NOMO-1 treated with dmso at 0.1 percent for 144 hours (cell line): ENCODE results near the gene DTYMK.
"Not testable (repeated sequence)": the region's sequence is repeated elsewhere in the genome, so short reads cannot be mapped to it uniquely, and the experiment has no call there.

Source experiments
- DNase-seq: peaks from one replicate; lab custom pipeline; 2025; ENCODE audit not compliant: unreplicated experiment; lab: John Stamatoyannopoulos, UW

DTYMK gene, protein sequence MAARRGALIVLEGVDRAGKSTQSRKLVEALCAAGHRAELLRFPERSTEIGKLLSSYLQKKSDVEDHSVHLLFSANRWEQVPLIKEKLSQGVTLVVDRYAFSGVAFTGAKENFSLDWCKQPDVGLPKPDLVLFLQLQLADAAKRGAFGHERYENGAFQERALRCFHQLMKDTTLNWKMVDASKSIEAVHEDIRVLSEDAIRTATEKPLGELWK

DNA sequence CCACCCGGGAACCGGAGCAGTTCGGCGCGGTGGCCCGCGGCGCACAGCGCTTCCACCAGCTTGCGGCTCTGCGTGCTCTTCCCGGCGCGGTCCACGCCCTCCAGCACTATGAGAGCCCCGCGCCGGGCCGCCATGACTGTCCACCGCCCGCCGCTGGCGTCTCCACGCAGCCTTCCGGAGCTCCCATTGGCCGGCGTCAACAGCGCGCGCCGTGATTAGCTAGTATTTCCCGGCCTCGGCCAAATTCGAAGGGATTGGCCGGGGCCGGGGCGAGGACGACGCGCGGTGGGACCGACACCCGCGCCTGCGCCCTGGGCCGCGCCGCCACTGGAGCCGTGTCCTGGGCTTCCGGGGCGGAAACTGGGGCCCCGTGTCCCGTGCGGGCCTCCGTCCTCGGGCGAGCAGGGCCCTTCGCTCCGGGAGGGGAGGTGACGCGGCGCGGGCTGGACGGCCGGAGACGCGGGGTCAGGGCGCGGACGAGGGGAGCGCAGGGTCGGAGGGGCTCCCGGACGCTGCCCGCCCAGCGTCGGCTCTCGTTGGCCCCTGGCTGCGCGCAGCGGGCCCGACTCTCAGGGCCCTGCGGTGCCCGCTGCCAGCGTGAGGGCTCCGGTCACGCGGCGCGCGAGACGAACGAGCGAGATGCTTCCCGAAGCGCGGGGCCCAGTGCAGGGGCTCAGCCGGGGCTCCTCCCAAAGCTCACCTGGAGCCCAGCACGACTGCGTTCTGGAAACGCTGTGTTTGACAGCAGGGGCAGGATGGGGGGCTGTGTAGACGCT, at the start of gene DTYMK:
Gene DTYMK, minus strand, starts transcription at position 166 of the 776 bp plus-strand sequence. Its CDS starts 32 bp downstream, at position 134.
- DNase-seq: peak; percentile 90

DNA sequence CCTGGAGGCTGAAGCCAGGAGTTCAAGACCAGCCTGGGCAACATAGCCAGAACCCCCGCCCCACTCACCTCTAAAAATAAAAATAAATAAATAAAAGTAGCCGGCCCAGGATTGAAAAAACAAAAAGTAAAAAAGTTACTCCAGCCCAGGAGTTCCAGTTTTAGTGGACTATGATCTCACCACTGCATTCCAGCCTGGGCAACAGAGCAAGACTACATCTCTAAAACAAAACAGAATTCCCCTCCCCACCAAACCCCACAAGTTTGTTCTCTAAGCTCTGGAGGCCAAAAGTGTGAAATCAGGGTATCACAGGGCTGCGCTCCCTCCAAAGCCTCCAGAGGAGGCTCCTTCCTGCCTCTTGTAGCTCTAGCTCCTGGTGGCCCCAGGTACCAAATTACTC, 49.5 kb upstream of the DTYMK start:
- no peak for DNase-seq

DNA sequence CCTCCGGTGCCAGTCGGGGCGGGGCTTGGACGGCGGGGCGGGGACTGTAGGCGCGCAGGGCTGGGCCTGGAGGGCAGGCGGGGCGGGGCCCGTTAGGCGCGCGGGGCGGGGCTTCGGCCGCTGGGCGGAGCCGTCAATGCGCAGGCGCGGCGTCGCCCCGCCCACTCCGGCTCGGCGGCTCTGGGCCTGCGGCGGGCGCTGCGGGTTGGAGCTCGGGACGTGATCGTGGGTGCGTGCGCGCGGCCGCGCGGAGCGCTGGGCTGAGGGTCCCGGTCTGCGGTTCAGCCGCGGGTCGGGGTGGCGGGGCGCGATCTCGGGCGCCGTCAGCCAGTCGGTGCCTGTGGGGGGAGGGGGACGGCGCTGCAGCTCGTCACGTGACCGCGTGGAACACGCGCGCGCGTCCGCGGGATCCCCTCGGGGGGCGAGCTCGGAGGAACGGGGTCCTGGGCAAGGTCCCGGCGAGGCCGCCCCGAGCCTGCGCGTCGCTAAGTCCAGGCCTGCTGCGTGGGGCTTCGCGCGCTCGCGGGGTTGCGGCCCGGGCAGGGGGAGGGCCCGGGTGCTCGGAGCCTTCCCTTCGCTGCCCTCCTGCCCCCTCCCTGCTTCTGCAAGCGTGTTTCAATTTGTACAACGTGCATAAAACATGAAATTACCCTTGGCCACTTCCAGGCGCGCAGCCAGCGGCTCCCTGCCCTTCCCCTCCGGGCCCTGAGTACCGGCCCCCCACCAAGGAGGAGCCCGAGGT, 48.0 kb upstream of the DTYMK start, which contains the start of gene D2HGDH:
Gene D2HGDH, plus strand, starts transcription at position 164 of the 742 bp plus-strand sequence. CDS start 595 bp downstream, outside the sequence.
- DNase-seq: peak; percentile 70

DNA sequence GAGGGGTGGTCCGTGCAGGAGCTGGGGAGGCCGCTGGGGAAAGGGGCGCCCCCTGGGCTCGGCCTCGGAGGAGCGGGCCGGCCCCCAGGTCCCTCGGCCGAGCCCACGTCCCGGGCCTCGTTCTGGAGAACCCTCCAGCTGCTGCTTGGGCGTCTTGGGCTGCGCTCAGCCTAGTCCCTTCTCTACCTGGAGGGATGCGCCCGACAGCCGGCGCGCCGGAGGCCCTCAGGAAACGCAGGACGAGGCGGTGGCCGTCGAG, 47.5 kb upstream of the DTYMK start:
- DNase-seq: no peak

DNA sequence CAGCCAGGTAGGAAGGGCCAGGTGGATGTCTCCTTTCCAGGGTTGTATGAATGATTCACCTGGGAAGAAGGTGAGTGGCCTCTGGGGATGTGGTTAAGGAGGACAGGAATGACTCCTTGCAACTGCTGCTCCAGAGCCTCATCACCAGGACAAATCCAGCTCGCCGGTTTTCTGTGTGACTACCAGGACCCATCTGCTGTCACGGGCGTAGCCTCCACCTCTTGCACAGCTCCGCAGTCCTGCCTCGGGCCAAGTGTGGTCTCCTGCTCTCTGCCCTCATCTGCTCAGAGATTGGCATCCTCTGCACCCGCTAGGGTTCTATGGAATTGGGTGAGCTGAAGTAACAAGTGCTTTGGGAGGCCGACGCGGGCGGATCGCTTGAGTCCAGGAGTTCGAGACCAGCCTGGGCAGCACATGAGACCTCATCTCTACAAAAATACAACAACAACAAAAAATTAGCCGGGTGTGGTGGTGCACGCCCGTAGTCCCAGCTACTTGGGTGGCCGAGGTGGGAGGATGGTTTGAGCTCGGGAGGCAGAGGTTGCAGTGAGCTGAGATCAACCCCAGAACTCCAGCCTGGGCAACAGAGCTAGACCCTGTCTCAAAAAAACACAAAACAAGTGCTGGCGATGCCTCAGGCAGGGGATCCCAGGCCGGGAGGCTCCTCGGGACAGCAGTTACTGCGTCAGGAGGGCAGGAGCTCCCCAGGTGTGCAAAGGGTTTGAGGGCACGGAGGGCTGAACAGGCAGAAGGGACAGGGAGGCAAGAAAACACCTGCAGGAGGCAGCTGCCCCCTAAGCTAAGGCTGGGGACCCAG, 47.0 kb upstream of the DTYMK start:
- no peak for DNase-seq

DNA sequence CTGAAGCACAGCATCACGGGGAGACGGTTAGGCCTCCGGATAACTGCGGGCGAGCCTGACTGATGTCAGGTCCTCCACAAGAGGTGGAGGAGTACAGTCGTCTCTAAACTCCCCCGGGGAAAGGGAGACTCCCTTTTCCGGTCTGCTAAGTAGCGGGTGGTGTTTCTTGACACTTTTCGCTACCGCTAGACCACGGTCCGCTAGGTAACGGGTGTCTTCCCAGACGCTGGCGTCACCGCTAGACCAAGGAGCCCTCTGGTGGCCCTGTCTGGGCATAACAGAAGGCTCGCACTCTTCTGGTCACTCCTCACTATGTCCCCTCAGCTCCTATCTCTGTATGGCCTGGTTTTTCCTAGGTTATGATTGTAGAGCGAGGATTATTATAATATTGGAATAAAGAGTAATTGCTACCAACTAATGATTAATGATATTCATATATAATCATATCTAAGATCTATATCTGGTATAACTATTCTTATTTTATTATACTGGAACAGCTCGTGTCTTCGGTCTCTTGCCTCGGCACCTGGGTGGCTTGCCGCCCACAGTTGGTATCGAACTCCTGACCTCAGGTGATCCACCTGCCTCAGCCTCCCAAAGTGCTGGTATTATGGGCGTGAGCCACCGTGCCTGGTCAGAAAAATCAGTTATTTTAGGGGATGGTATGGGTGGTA, 46.0 kb upstream of the DTYMK start:
- not testable (repeated sequence) for DNase-seq

DNA sequence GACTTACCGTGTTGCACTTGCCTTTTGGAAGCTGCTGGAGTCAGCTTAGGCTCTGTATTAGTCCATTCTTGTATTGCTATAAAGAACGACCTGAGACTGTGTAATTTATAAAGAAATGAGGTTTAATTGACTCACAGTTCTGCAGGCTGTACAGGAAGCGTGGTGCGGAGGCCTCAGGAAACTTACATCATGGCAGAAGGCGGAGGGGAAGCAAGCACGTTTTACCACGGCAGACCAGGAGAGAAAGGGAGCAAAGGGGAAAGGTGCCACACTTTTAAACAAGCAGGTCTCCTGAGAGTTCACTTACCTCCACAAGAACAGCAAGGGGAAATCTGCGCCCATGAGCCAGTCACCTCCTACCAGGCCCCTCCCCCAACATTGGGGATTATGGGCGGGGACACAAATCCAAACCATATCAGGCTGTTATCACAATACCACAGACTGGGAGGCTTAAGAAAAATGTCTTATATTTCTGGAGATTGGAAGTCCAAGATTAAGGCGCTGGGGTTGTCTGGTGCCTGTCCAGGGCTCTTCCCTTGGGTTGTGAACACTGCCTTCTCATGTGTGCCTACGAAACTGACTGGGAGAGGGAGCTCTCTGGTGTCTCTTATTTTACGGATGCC, 44.2 kb upstream of the DTYMK start:
- DNase-seq: no peak

DNA sequence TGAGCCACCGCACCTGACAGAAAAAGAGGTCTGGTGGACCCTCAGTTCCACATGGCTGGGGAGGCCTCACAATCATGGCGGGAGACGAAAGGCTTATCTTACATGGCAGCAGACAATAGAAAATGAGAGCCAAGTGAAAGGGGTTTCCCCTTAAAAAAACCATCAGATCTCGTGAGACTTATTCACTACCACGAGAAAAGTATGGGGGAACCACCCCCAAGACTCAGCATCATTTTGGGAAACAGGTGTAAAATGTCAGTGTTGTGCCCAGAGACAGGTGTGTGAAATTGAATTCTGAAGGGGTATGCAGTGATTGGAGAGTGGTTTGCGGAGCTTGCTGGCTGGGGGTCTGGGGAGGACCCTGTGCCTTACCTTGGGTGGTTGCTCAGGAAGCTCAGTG, 43.3 kb upstream of the DTYMK start:
- no peak for DNase-seq

DNA sequence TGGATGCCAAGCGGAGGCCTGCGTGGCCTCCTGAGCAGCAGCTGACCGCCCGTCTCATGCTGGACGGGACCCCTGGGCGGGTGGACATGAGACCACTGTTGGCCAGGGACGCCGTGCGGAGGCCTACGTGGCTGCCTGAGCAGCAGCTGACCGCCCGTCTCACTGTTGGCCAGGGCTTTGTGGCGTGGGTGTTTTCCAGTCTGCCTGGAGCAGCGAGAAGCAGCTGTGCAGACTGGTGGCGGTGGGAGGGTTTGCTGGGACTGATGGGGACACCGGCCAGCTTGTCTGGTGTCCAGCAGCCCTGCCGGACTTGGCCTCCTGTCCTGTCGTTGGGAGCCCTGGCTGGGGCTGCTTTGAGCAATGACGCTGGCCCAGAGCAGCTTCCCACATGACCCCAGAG, 42.0 kb upstream of the DTYMK start:
- no peak for DNase-seq

DNA sequence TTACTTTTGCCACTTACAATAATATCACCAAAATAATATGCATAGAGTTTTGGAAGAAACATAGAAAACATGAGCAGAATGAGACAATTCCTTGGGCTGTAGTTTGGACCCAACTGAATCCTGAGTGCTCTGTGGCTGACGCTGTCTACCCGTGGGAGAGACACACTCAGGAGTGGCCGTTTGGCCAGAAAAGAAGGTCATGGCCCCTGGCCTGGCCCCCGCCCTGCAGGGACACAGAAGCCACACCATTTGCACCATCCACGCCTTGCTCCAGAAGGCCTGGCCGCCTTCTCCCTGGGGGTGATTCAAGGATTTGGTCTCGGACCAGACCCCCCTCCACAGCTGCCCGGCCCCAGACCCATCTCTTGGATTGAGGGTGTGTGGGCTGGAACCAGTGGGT, 41.4 kb upstream of the DTYMK start:
- DNase-seq: no peak

DNA sequence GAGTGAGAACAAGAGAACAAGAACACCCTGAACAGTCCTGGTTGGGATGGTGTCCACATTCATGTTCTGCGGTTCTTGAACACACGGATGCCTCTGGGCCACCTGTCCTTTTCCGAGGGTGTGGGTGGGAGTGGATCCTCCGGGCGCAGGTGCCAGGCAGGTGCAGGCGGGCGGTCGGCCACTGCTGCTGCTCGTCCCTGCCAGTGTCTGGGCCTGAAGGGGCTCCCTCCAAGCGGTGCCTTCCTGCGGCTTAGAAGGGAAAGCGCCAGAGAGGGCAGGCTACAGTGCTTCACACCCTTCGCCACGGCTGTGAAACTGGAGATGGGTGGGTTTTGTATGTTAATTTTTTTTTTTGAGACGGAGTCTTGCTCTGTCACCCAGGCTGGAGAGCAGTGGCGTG, 39.8 kb upstream of the DTYMK start:
- no peak for DNase-seq

DNA sequence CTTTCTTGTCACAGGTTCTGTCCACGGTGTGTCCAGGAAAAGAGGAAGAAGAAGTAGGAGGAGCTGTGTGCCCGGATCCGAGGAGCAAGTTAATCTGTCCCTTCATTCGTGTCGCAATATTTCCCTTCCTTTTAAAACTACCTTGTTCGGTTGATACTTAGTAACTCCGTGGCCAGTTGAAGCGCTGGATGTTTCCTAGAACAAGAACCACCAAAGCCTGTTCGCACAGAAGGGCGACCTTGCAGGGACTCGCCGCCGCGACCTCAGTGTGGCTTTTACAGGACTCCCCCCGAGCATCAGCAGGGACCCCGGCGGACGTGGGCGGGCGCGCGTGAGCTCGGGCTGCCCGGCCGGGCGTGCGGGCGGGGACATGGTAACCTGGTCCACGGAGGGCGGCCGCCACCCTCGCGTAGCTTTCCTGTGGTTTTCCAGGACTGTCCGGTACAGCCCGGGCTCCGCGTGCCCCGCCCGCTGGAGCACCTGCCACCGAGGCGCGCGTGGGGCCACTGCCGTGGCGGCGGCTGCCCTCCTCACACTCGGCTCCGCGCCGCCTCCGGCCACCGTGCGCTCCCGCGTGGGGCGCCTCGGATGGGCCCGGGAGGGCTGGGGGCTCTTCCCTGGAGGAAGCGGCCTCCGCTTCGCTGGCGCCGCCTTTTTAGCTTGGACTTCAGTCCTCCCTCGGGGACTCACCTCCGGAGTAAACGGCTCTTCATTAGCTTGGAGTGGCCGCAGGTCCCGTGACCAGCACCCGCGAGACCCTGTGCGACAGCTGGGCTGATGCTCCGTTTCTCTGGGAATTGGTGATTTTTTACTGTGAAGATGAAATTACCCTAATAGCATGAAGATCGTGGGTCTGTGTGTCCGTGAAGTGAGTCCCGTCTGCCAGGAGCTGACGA, 38.6 kb upstream of the DTYMK start:
- peak; percentile 7 for DNase-seq

DNA sequence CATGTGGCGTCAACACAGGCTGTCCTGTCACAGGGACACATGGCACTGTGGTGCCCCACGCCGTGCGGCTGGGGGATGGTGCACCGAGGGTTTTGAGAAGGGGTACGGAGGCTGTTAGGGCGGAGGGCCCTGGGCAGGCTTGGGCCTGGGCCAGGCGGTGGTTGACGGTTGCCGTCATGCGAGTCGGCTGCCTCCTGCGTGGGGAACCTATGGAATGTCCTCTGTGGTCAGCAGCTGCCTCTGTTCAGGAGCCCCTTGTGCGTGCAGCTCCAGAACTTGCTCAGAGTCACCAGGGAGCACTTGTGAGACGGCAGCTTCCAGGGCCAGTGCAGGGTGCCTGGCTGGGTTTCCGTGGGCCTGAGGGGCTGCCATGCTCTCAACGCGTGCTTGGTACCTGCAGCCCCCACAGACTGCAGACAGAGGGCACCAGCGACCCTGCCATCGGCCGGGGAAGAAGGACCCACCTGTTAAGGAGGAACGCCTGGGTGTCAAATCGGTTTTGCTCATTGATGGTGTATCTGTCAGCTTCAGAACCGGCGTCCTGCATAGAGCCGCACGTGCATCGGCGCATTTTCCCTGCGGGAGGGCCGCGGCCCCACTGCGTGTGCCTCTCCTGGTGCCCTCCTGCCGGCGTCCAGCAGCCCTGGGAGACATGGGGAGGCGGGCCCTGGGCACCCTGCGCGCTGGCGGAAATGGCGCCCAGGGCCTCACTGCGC, 37.8 kb upstream of the DTYMK start:
- no peak for DNase-seq

DNA sequence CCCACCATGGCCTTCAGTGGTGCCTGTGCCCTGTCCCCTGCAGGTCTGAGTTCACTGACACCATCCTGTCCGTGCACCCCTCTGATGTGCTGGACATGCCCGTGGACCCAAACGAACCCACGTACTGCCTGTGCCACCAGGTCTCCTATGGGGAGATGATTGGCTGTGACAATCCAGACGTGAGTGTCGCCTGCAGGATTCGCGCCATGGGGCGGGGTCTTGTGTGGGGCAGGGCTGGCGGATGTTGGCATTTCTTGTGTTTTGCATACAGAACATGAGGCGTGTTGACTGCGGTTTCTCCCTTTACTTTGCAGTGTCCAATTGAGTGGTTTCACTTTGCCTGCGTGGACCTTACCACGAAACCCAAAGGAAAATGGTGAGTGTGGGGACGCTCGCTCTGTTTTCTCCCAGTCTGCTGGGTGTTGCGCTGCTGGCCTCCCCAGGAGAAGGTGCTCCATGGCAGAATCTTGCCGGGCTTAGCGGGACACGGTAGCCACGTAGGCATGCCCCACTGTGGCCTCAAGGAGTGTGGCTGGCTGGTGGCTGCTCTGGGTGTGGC, 36.4 kb upstream of the DTYMK start:
- DNase-seq: no peak

DNA sequence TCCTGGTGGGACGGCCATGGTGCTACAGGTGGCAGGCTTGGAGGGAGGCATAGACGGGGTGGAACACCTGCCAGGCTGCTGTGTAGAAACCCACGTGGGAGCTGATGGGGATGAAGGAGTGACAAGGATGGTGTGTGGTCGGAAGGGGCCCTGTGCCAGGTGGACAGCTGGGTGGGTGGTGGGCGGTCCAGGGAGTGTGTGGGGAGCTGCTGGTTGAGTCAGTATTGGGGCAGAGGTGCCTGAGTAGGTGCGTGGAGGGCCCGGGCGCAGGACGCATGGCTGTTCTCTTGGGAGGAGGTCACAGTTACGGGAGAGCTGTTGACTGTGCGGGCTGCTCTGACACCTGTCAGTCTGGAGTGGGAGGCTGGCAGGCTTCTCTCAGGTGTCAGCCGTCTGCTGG, 35.2 kb upstream of the DTYMK start:
- no peak for DNase-seq

DNA sequence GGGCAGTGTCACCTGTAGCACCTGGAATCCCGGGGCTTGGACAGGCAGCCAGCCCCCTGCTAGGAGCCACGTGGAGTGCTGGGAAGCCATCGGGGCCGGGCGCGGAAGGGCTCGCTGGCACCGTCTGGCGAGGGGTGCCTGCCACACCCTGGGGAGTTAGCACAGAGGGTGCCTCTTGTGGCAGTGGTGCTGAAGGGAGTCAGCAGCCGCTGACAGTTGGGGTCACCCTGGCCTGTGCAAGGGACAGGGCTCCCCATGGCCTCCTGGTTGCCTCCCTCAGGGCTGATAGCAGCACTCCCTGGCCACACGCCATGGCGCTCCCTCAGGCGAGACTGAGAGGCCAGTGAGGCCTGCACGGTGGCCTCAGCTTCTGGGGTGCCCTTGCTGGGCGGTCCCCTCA, 33.9 kb upstream of the DTYMK start:
- DNase-seq: no peak

DNA sequence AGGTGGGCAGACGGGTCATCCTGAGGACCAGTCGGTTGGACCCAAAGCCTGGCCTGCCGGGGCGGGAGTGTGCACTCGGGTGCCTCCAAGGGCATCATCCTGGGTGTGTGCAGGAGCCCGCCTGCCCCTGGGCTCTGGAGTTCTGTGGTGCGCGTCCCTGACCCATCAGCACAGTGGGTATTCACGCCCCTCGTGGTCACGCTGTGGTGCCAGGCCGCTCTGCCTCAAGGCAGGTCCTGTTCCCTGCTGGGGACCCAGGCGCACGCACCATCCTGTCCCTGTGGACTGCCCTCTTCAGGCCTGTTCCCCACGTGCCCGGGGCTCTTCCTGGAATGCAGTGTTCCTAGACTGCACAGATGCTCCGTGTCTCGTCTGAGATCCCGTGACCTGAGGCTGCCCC, 33.5 kb upstream of the DTYMK start:
- DNase-seq: no peak

DNA sequence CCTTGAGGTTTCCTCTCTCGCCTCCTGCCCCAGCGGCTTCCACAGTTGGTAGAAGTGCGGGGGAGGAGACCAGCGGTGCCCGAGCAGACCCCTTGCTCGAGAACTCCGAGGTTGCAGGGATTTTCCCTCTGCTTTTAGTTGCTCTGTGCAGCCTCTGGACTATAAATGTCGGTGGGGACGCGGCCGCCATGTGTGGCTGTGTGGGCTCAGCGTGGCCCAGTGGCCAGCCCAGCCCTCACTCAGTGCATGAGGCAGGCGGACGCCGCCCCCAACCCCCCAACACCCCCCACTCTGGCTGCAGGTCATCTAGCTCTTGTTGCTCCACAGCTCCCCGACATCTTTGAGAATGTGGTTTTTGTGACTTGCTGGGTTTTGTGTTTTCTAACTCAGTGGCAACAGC, 32.5 kb upstream of the DTYMK start:
- DNase-seq: no peak
